IMR-90 (cell line): ENCODE results near the gene LRRC58. TPM values are rescaled to one million over a fixed set of nuclear protein-coding genes. Genes with fewer than 3 reads are reported as not detected.

Experiments
- ATAC-seq: fragments of 200-7000 bp; cut with Tn5 transposase; 2 replicates; pipeline ENCODE4 v1.9.1; 2020; ENCODE audit warnings: low read depth, mild to moderate bottlenecking, moderate library complexity
- BruUV-seq: library from RNA; stranded (reverse); fragments of 400-500 nt; replicated peaks from 2 replicates; lab custom pipeline; 2021; lab: Mats Ljungman, UMichigan
- CTCF ChIA-PET: fragments of 300-600 bp; formaldehyde crosslinking; extraction: SDS; loops from one replicate; lab custom pipeline; 2021; ENCODE audit warnings: antibody characterized with exemption; lab: Yijun Ruan, JAX
- POLR2A ChIA-PET: fragments of 300-600 bp; sonication (Branson Sonifier 250); formaldehyde crosslinking; loops from one replicate; lab custom pipeline; 2022; ENCODE audit warnings: antibody characterized with exemption; ENCODE audit not compliant: unreplicated experiment; lab: Charles Lee
- DNase-seq: peaks from one replicate; pipeline ENCODE4 v3.0.0; 2013
- H2AFZ ChIP-seq: replicated peaks from 2 replicates; pipeline ENCODE3; 2013; ENCODE audit warnings: low read length, mild to moderate bottlenecking; ENCODE audit not compliant: poor library complexity
- H2AK5ac ChIP-seq: 2 replicates; pipeline ENCODE4 v1.6.1; 2013; ENCODE audit warnings: low read depth, low read length, inconsistent platforms
- H2AK9ac ChIP-seq: replicated peaks from 2 replicates; pipeline ENCODE3; 2013; ENCODE audit warnings: mild to moderate bottlenecking, low read depth, low read length, moderate library complexity; ENCODE audit not compliant: poor library complexity
- H2BK120ac ChIP-seq: 2 replicates; pipeline ENCODE4 v1.6.1; 2013; ENCODE audit warnings: low read depth, low read length, inconsistent platforms
- H2BK15ac ChIP-seq: 3 replicates; pipeline ENCODE4 v1.6.1; 2013; ENCODE audit warnings: low read depth, low read length, inconsistent platforms
- H2BK20ac ChIP-seq: 2 replicates; pipeline ENCODE4 v1.6.1; 2013; ENCODE audit warnings: low read depth, mild to moderate bottlenecking, inconsistent platforms, low read length, moderate library complexity
- H2BK5ac ChIP-seq: 2 replicates; pipeline ENCODE4 v1.6.1; 2013; ENCODE audit warnings: mild to moderate bottlenecking, low read depth, low read length, inconsistent platforms; ENCODE audit not compliant: poor library complexity, severe bottlenecking
- H3K14ac ChIP-seq: replicated peaks from 2 replicates; pipeline ENCODE4 v1.6.1; 2013; ENCODE audit warnings: low read depth, low read length, inconsistent platforms
- H3K18ac ChIP-seq: 2 replicates; pipeline ENCODE4 v1.6.1; 2013; ENCODE audit warnings: low read depth, low read length, control low read depth
- H3K23ac ChIP-seq: 2 replicates; pipeline ENCODE4 v1.6.1; 2013; ENCODE audit warnings: low read depth, low read length, inconsistent platforms
- H3K27ac ChIP-seq: 2 replicates; pipeline ENCODE4 v1.5.1; 2013; ENCODE audit warnings: mild to moderate bottlenecking, control low read depth, low read length; ENCODE audit not compliant: insufficient read depth
- H3K27me3 ChIP-seq: 2 replicates; pipeline ENCODE4 v1.6.1; 2013; ENCODE audit warnings: low read length; ENCODE audit not compliant: control insufficient read depth, insufficient read depth
- H3K36me3 ChIP-seq: 2 replicates; pipeline ENCODE4 v1.6.1; 2013; ENCODE audit warnings: low read length, mixed read lengths; ENCODE audit not compliant: control insufficient read depth, insufficient read depth
- H3K4ac ChIP-seq: 2 replicates; pipeline ENCODE4 v1.6.1; 2013; ENCODE audit warnings: low read depth, low read length, inconsistent platforms
- H3K4me1 ChIP-seq: 2 replicates; pipeline ENCODE4 v1.6.1; 2013; ENCODE audit warnings: low read length, mixed read lengths; ENCODE audit not compliant: control insufficient read depth, insufficient read depth
- H3K4me2 ChIP-seq: 2 replicates; pipeline ENCODE4 v1.6.1; 2013; ENCODE audit warnings: low read depth, mild to moderate bottlenecking, control low read depth, low read length, moderate library complexity
- H3K4me3 ChIP-seq: 2 replicates; pipeline ENCODE4 v1.5.1; 2013; ENCODE audit warnings: low read depth, mild to moderate bottlenecking, control low read depth, low read length, moderate library complexity; ENCODE audit not compliant: insufficient read depth
- H3K56ac ChIP-seq: 2 replicates; pipeline ENCODE4 v1.6.1; 2013; ENCODE audit warnings: low read length, inconsistent platforms; ENCODE audit not compliant: insufficient read depth; ENCODE audit errors: extremely low read depth
- H3K79me1 ChIP-seq, 2 experiments: 2 replicates each; pipeline ENCODE4 v1.6.1; 2013; ENCODE audit warnings: low read length in 2 of 2, inconsistent platforms in 1 of 2, low read depth in 1 of 2
- H3K9ac ChIP-seq: 2 replicates; pipeline ENCODE4 v1.6.1; 2013; ENCODE audit warnings: low read depth, low read length, control low read depth
- H3K9me1 ChIP-seq: 2 replicates; pipeline ENCODE4 v1.6.1; 2013; ENCODE audit warnings: low read length, inconsistent platforms; ENCODE audit not compliant: insufficient read depth
- H3K9me3 ChIP-seq: 2 replicates; pipeline ENCODE4 v1.6.1; 2013; ENCODE audit warnings: low read length; ENCODE audit not compliant: control insufficient read depth, insufficient read depth
- H4K20me1 ChIP-seq: 2 replicates; pipeline ENCODE4 v1.6.1; 2013; ENCODE audit warnings: low read length, inconsistent platforms; ENCODE audit not compliant: insufficient read depth
- H4K5ac ChIP-seq: 2 replicates; pipeline ENCODE4 v1.6.1; 2013; ENCODE audit warnings: mild to moderate bottlenecking, low read depth, low read length, control low read depth
- H4K8ac ChIP-seq, 2 experiments: 2 replicates each; pipeline ENCODE4 v1.6.1; 2013; ENCODE audit warnings: low read depth in 2 of 2, low read length in 2 of 2, control low read depth in 1 of 2, inconsistent platforms in 1 of 2
- H4K91ac ChIP-seq: 2 replicates; pipeline ENCODE4 v1.6.1; 2013; ENCODE audit warnings: low read depth, low read length, inconsistent platforms; ENCODE audit not compliant: insufficient read depth
- BHLHE40 ChIP-seq: fragments of 150-350 bp; IDR thresholded peaks from 2 replicates; pipeline ENCODE4 v1.6.1; 2016; ENCODE audit warnings: mild to moderate bottlenecking, low read depth, low read length
- CEBPB ChIP-seq: IDR thresholded peaks from 2 replicates; pipeline ENCODE4 v1.6.1; 2012; ENCODE audit warnings: low read depth, low read length, improper control_type of control experiment
- CHD1 ChIP-seq: IDR thresholded peaks from 2 replicates; pipeline ENCODE4 v1.6.1; 2012; ENCODE audit warnings: low read depth, low read length, improper control_type of control experiment
- CTCF ChIP-seq: conservative IDR thresholded peaks from 2 replicates; pipeline ENCODE4 v1.5.1; 2012; ENCODE audit warnings: mild to moderate bottlenecking, low read depth, low read length, improper control_type of control experiment
- FOS ChIP-seq: fragments of 150-350 bp; IDR thresholded peaks from 2 replicates; pipeline ENCODE4 v1.6.1; 2016; ENCODE audit warnings: low read depth, low read length
- MAFK ChIP-seq: IDR thresholded peaks from 2 replicates; pipeline ENCODE4 v1.6.1; 2012; ENCODE audit warnings: low read depth, low read length, improper control_type of control experiment
- MAZ ChIP-seq: IDR thresholded peaks from 2 replicates; pipeline ENCODE4 v1.6.1; 2012; ENCODE audit warnings: low read depth, mild to moderate bottlenecking, low read length, improper control_type of control experiment, moderate library complexity, borderline replicate concordance
- MXI1 ChIP-seq: IDR thresholded peaks from 2 replicates; pipeline ENCODE4 v1.6.1; 2012; ENCODE audit warnings: low read depth, mild to moderate bottlenecking, low read length, moderate library complexity, borderline replicate concordance
- NFE2L2 ChIP-seq: fragments of 150-350 bp; IDR thresholded peaks from 2 replicates; pipeline ENCODE4 v1.6.1; 2016; ENCODE audit warnings: low read depth, mild to moderate bottlenecking, low read length
- POLR2A ChIP-seq: IDR thresholded peaks from 2 replicates; pipeline ENCODE4 v1.6.1; 2012; ENCODE audit warnings: mild to moderate bottlenecking, low read depth, low read length
- RAD21 ChIP-seq: IDR thresholded peaks from 2 replicates; pipeline ENCODE4 v1.6.1; 2012; ENCODE audit warnings: low read length, improper control_type of control experiment
- RCOR1 ChIP-seq: IDR thresholded peaks from 2 replicates; pipeline ENCODE4 v1.6.1; 2012; ENCODE audit warnings: mild to moderate bottlenecking, low read length, improper control_type of control experiment; ENCODE audit not compliant: insufficient replicate concordance
- RFX5 ChIP-seq: IDR thresholded peaks from 2 replicates; pipeline ENCODE4 v1.8.0; 2012; ENCODE audit warnings: low read depth, mild to moderate bottlenecking, low read length, moderate library complexity
- SMC3 ChIP-seq: fragments of 150-350 bp; IDR thresholded peaks from 2 replicates; pipeline ENCODE4 v1.6.1; 2016; ENCODE audit warnings: low read depth, mild to moderate bottlenecking, antibody characterized with exemption, low read length, moderate library complexity
- USF2 ChIP-seq: fragments of 150-350 bp; IDR thresholded peaks from 2 replicates; pipeline ENCODE4 v1.6.1; 2017; ENCODE audit warnings: mild to moderate bottlenecking, antibody characterized with exemption, low read length, low read depth
- WGBS, 2 experiments: methylation state at CpG; one replicate each; pipeline versions ENCODE4 v1.1.5 to v1.1.7; 2013; ENCODE audit warnings: missing lambda C conversion rate in 2 of 2; ENCODE audit not compliant: insufficient read length in 1 of 2; ENCODE audit errors: extremely low coverage in 2 of 2; 5-methylcytosine and 5-hydroxymethylcytosine counted together
- dilution Hi-C: fragments of 300-500 bp; cut with HindIII; formaldehyde crosslinking; loops from one replicate; pipeline ENCODE4 v1.14.3; 2018; ENCODE audit warnings: low sequenced_read_pairs; ENCODE audit not compliant: unreplicated experiment
- in situ Hi-C: fragments of 300-500 bp; cut with MboI; formaldehyde crosslinking; loops from 3 replicates; pipeline ENCODE4 v1.14.3; 2019; ENCODE audit warnings: low sequenced_read_pairs, inconsistent platforms, mixed read lengths
- intact Hi-C: fragments of 100-400 bp; cut with micrococcal nuclease; formaldehyde crosslinking; loops from 2 replicates; pipeline ENCODE4 v1.10.0; 2022
- polyA plus RNA-seq, 3 experiments: library from polyadenylated mRNA; depleted of rRNA; stranded (reverse); fragments of >200 nt; gene quantifications; 2 replicates each; pipeline ENCODE4 v1.2.3, GENCODE V29; 2012; ENCODE audit warnings: low replicate concordance in 1 of 3
- total RNA-seq: library from RNA; depleted of rRNA; stranded (reverse); fragments of >200 nt; gene quantifications from 2 replicates; pipeline ENCODE4 v1.2.3, GENCODE V29; 2012
- TF ChIP-seq, protein P1 (sequence below): fragments of 150-350 bp; IDR thresholded peaks from 2 replicates; pipeline ENCODE4 v1.6.1; 2016; ENCODE audit warnings: low read depth, mild to moderate bottlenecking, low read length, moderate library complexity, borderline replicate concordance

The LRRC58 gene
- total and polyA plus RNA-seq, 2 of the 4 experiments (the other 2 are of a cell fraction): 5.0 to 13.4 TPM

DNA sequence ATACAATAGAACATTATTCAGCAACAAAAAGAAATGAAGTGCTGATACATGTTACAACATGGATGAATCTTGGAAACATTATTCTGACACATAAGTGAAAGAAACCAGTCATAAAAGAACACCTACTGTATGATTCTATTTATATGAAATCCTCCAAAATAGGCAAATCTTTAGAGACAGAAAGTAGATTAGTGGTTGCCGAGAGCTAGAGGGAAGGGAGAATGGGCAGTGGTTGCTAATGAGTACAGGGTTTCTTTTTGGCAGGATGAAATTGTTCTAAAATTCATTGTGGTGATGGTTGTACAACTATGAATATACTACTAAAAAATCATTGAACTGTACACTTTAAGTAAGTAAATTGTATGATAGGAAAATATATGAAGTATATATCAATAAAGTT lies 6.3 kb upstream of the LRRC58 start:
- no peak overlapping the region for H3K27ac ChIP-seq
- no peaks in the 10 kb centered on the region for H3K9me3 ChIP-seq
- H2BK15ac ChIP-seq: no peak overlapping the region
- H3K18ac ChIP-seq: no peak overlapping the region
- H3K14ac ChIP-seq: no peak overlapping the region
- no peak overlapping the region for H2BK20ac ChIP-seq
- dilution Hi-C loops (no loop called here), in situ Hi-C loops (no loop called here), intact Hi-C loops (no loop called here)
- CTCF ChIA-PET: interaction anchor here (0.5 kb wide), 1 partner anchor 1048 kb away, joined by 4 read pairs; no protein-coding TSS in a partner anchor
- no TSS peak for BruUV-seq
- H3K36me3 ChIP-seq: no peaks in the 10 kb centered on the region
- H2BK120ac ChIP-seq: no peak overlapping the region
- H2BK5ac ChIP-seq: no peak overlapping the region
- no peak overlapping the region for H2AK5ac ChIP-seq
- no CpG with 5 or more reads among the region's 1 CpG for WGBS, 2 experiments
- H3K4me3 ChIP-seq: no peak overlapping the region
- peaks cover 18% of the 10 kb centered on the region for H3K27me3 ChIP-seq
- H2AK9ac ChIP-seq: no peak overlapping the region
- ATAC-seq (no peak), DNase-seq (no peak)
- no peak overlapping the region for H4K8ac ChIP-seq
- no peak overlapping the region for H2AFZ ChIP-seq
- H3K9me1 ChIP-seq: peaks cover 2% of the 10 kb centered on the region; the same call in 1 of the 2 replicates
- H3K4ac ChIP-seq: no peak overlapping the region
- H3K4me2 ChIP-seq: no peak overlapping the region
- POLR2A ChIA-PET: no interaction called here
- peaks cover 3% of the 10 kb centered on the region; the same call in 1 of the 2 replicates for H3K4me1 ChIP-seq
- H4K20me1 ChIP-seq: no peaks in the 10 kb centered on the region
- no peak overlapping the region for H3K23ac ChIP-seq
- no peak overlapping the region for H4K91ac ChIP-seq
- TF ChIP-seq RAD21 (no peak), POLR2A (no peak), CEBPB (no peak), RFX5 (no peak), SMC3 (no peak), MXI1 (no peak), NFE2L2 (no peak), RCOR1 (no peak), BHLHE40 (no peak), USF2 (no peak), MAFK (no peak), CTCF (no peak), MAZ (no peak), CHD1 (no peak), FOS (no peak)
- TF ChIP-seq, protein P1, sequence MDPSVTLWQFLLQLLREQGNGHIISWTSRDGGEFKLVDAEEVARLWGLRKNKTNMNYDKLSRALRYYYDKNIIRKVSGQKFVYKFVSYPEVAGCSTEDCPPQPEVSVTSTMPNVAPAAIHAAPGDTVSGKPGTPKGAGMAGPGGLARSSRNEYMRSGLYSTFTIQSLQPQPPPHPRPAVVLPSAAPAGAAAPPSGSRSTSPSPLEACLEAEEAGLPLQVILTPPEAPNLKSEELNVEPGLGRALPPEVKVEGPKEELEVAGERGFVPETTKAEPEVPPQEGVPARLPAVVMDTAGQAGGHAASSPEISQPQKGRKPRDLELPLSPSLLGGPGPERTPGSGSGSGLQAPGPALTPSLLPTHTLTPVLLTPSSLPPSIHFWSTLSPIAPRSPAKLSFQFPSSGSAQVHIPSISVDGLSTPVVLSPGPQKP: no peak
- H3K9ac ChIP-seq: no peak overlapping the region
- no peak overlapping the region for H4K5ac ChIP-seq
- H3K79me1 ChIP-seq: no peaks in the 10 kb centered on the region
- no peak overlapping the region for H3K56ac ChIP-seq
